ENCODE results near the gene FFAR1. TPM values are rescaled to one million over a fixed set of nuclear protein-coding genes. Genes with fewer than 3 reads are reported as not detected.
"Not testable (repeated sequence)": the region's sequence is repeated elsewhere in the genome, so short reads cannot be mapped to it uniquely, and the experiment has no call there.

The FFAR1 gene
- total RNA-seq, 2 experiments from 2014 or later = 9.8 to 11.4 TPM

DNA sequence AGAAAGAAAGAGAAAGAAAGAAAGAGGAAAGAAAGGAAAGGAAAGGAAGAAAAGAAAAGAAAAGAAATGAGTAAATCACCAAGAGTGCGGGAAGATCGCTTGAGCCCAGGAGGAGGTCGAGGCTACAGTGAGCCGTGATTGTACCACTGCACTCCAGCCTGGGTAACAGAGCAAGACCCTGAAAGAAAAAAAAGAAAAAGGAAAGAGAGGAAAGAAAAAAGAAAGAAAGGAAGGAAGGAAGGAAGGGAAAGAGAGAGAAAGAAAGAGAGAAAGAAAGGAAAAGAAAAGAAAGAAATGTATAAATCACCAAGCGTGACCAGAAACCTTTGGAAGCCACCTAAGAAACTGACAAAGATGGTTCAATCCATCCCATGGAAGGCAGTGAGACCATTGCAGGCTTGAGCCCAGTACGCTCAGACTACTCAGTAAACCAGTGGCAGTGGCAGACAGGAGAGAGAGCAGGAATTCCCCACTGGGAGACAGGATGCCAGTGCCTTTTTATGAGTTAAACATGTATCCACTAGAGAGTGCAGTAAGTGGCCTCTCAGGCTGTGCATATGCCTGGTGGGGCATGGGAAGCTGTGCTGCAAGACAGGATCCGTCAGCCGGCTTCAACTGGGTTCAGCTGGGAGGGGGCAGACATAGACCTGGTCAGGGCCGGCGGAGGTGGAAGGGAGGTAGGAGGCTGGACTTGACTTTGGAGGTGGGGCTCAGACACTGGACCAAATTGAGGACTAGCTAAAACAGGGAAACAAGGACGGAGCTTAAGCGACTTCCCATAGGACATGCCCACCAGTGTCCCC is 28.0 kb downstream of the FFAR1 start:
- DNase-seq (ENCODE audit: low spot score) = no peak
- no peaks in the 10 kb centered on the region for H3K9me3 ChIP-seq (ENCODE audit: low read length)
- no peak overlapping the region for H3K4me2 ChIP-seq (ENCODE audit: low read length)
- BruUV-seq (replicated peaks) = no TSS peak
- TF ChIP-seq EZH2phosphoT487 (IDR thresholded peaks at IDR 0.05; ENCODE audit: borderline replicate concordance, low read depth, low read length) = no peak
- TF ChIP-seq, protein P1, sequence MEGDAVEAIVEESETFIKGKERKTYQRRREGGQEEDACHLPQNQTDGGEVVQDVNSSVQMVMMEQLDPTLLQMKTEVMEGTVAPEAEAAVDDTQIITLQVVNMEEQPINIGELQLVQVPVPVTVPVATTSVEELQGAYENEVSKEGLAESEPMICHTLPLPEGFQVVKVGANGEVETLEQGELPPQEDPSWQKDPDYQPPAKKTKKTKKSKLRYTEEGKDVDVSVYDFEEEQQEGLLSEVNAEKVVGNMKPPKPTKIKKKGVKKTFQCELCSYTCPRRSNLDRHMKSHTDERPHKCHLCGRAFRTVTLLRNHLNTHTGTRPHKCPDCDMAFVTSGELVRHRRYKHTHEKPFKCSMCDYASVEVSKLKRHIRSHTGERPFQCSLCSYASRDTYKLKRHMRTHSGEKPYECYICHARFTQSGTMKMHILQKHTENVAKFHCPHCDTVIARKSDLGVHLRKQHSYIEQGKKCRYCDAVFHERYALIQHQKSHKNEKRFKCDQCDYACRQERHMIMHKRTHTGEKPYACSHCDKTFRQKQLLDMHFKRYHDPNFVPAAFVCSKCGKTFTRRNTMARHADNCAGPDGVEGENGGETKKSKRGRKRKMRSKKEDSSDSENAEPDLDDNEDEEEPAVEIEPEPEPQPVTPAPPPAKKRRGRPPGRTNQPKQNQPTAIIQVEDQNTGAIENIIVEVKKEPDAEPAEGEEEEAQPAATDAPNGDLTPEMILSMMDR (conservative IDR thresholded peaks at IDR 0.05; ENCODE audit: low read length) = no peak
- H3K9me2 ChIP-seq (ENCODE audit: insufficient read depth, low read length) = no peaks in the 10 kb centered on the region
- ChIA-PET CTCF (ENCODE audit: unreplicated experiment) (no interaction called here), POLR2A (no interaction called here)
- H3K4me1 ChIP-seq (ENCODE audit: insufficient read depth, low read length, poor library complexity, severe bottlenecking) = no peaks in the 10 kb centered on the region
- no peaks in the 10 kb centered on the region for H3K79me2 ChIP-seq (ENCODE audit: insufficient read depth, low read depth, low read length)
- H3K4me3 ChIP-seq (ENCODE audit: low read depth, low read length, poor library complexity, severe bottlenecking) = no peak overlapping the region
- no peaks in the 10 kb centered on the region for H3K36me3 ChIP-seq (ENCODE audit: insufficient read depth, low read length)
- intact Hi-C loops (cut with micrococcal nuclease; ENCODE audit: unreplicated experiment) = no loop called here
- no peak overlapping the region for H3K27ac ChIP-seq (ENCODE audit: low read depth, low read length, poor library complexity, severe bottlenecking)
- no peaks in the 10 kb centered on the region for H4K20me1 ChIP-seq (ENCODE audit: insufficient read depth, low read length)
- H2AFZ ChIP-seq (ENCODE audit: low read length) = no peak overlapping the region

DNA sequence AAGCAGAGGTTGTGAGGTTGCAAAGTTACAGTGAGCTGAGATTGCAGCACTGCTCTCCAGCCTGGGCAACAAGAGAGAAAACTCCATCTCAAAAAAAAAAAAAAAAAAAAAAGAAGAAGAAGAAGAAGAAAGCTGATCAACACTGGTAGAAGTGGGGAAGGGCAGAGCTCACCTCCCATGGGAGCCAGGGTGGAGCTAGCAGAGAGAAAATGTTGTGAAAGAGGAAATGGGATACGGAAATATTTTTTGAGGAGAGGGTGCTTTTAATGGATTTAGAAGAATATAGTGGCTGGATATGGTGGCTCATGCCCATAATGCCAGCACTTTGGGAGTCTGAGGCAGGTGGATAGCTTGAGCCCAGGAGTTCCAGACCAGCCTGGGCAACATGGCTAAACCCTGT is 30.0 kb downstream of the FFAR1 start:
- Histone ChIP-seq H2AFZ (ENCODE audit: low read length) (no peak overlapping the region), H3K4me2 (ENCODE audit: low read length) (no peak overlapping the region), H3K27ac (ENCODE audit: low read depth, low read length, poor library complexity, severe bottlenecking) (no peak overlapping the region), H3K79me2 (ENCODE audit: insufficient read depth, low read depth, low read length) (no peaks in the 10 kb centered on the region), H3K9me3 (ENCODE audit: low read length) (no peaks in the 10 kb centered on the region), H4K20me1 (ENCODE audit: insufficient read depth, low read length) (no peaks in the 10 kb centered on the region), H3K4me3 (ENCODE audit: low read depth, low read length, poor library complexity, severe bottlenecking) (no peak overlapping the region), H3K4me1 (ENCODE audit: insufficient read depth, low read length, poor library complexity, severe bottlenecking) (no peaks in the 10 kb centered on the region), H3K9me2 (ENCODE audit: insufficient read depth, low read length) (no peaks in the 10 kb centered on the region), H3K36me3 (ENCODE audit: insufficient read depth, low read length) (no peaks in the 10 kb centered on the region)
- intact Hi-C loops (cut with micrococcal nuclease; ENCODE audit: unreplicated experiment) = no loop called here
- DNase-seq (ENCODE audit: low spot score) = no peak
- ChIA-PET CTCF (ENCODE audit: unreplicated experiment) (no interaction called here), POLR2A (interaction anchor here (0.7 to 1.7 kb wide), 4 partner anchors 60 to 209 kb away, joined by 3 read pairs; no protein-coding TSS in a partner anchor)
- no peak for TF ChIP-seq EZH2phosphoT487 (IDR thresholded peaks at IDR 0.05; ENCODE audit: borderline replicate concordance, low read depth, low read length)
- TF ChIP-seq, protein P1 (conservative IDR thresholded peaks at IDR 0.05; ENCODE audit: low read length) = no peak
- BruUV-seq (replicated peaks) = no TSS peak

DNA sequence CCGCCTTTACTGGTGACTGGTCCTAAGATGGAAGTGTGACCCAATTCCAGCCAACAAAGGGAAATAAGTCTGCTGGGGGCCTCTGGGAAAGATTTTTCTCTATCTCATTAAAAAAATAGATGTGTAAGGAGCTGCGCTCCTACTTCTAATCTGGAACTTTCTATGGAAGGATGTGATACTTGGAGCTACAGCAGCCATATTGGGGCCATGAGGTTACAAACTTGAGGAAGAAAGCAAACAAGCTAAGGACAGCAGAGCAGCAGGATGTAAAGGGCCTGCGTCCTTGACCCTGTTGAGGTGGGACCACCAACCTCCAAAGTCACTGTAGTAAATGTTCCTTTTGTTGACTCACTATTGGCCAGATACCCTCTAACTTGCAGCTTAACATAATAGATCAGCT is 30.7 kb downstream of the FFAR1 start:
- no peak overlapping the region for H3K4me3 ChIP-seq (ENCODE audit: low read depth, low read length, poor library complexity, severe bottlenecking)
- H3K79me2 ChIP-seq (ENCODE audit: insufficient read depth, low read depth, low read length) = no peaks in the 10 kb centered on the region
- no peak for DNase-seq (ENCODE audit: low spot score)
- H3K36me3 ChIP-seq (ENCODE audit: insufficient read depth, low read length) = no peaks in the 10 kb centered on the region
- no peak overlapping the region for H2AFZ ChIP-seq (ENCODE audit: low read length)
- TF ChIP-seq, protein P1 (conservative IDR thresholded peaks at IDR 0.05; ENCODE audit: low read length) = no peak
- no peak for TF ChIP-seq EZH2phosphoT487 (IDR thresholded peaks at IDR 0.05; ENCODE audit: borderline replicate concordance, low read depth, low read length)
- H4K20me1 ChIP-seq (ENCODE audit: insufficient read depth, low read length) = no peaks in the 10 kb centered on the region
- no peaks in the 10 kb centered on the region for H3K4me1 ChIP-seq (ENCODE audit: insufficient read depth, low read length, poor library complexity, severe bottlenecking)
- ChIA-PET CTCF (ENCODE audit: unreplicated experiment) (no interaction called here), POLR2A (interaction anchor here (1.7 kb wide), 1 partner anchor 60 kb away, joined by 3 read pairs; no protein-coding TSS in a partner anchor)
- no peak overlapping the region for H3K27ac ChIP-seq (ENCODE audit: low read depth, low read length, poor library complexity, severe bottlenecking)
- H3K9me3 ChIP-seq (ENCODE audit: low read length) = no peaks in the 10 kb centered on the region
- no peaks in the 10 kb centered on the region for H3K9me2 ChIP-seq (ENCODE audit: insufficient read depth, low read length)
- no peak overlapping the region for H3K4me2 ChIP-seq (ENCODE audit: low read length)
- no TSS peak for BruUV-seq (replicated peaks)
- intact Hi-C loops (cut with micrococcal nuclease; ENCODE audit: unreplicated experiment) = no loop called here

DNA sequence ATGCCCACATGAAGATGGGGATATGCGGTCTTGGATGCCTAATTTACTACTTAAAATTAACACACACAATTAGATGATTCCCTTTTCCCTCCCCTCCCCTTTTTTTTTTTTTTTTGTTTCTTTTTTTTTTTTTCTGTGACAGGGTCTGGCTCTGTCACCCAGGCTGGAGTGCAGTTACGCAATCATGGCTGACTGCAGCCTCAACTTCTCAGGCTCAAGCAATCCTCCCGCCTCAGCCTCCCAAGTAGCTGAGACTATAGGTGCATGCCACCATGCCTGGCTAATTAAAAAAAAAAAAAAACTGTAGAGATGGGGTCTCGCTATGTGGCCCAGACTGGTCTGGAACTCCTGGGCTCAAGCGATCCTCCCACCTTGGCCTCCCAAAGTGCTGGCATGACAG is 31.8 kb downstream of the FFAR1 start:
- intact Hi-C loops (cut with micrococcal nuclease; ENCODE audit: unreplicated experiment); BruUV-seq (replicated peaks): not testable (repeated sequence)

More for the DNA sequence above, 31.8 kb downstream of the FFAR1 start:
- CTCF ChIA-PET (ENCODE audit: unreplicated experiment); H3K27ac ChIP-seq (ENCODE audit: low read depth, low read length, poor library complexity, severe bottlenecking); H3K4me2 ChIP-seq (ENCODE audit: low read length); H2AFZ ChIP-seq (ENCODE audit: low read length); H3K9me3 ChIP-seq (ENCODE audit: low read length); H3K79me2 ChIP-seq (ENCODE audit: insufficient read depth, low read depth, low read length); H3K36me3 ChIP-seq (ENCODE audit: insufficient read depth, low read length); DNase-seq (ENCODE audit: low spot score); H3K4me1 ChIP-seq (ENCODE audit: insufficient read depth, low read length, poor library complexity, severe bottlenecking); H3K4me3 ChIP-seq (ENCODE audit: low read depth, low read length, poor library complexity, severe bottlenecking); POLR2A ChIA-PET; H3K9me2 ChIP-seq (ENCODE audit: insufficient read depth, low read length); H4K20me1 ChIP-seq (ENCODE audit: insufficient read depth, low read length): not testable (repeated sequence)
